ENCODE data around the gene OR4D5.

The OR4D5 gene

GRCh38 chr11:123939317-123939716, at the start of gene OR4D5:
OR4D5 (plus strand) TSS chr11:123939617; CDS start chr11:123939617, 0 bp downstream.
- no peak for DNase-seq

GRCh38 chr11:123892031-123892430, 47.4 kb upstream of the OR4D5 start:
- no peak for DNase-seq

- DNase-seq = no peak
Measured at GRCh38 chr11:123899792-123900191, 39.6 kb upstream of the OR4D5 start.

GRCh38 chr11:123901867-123902266, 37.5 kb upstream of the OR4D5 start, which contains the start of gene OR8D4:
OR8D4 (plus strand) TSS chr11:123902167; CDS start chr11:123906432, 4,265 bp downstream.
- no peak for DNase-seq

GRCh38 chr11:123903932-123904331, 35.5 kb upstream of the OR4D5 start:
- DNase-seq = no peak

- DNase-seq = no peak
Measured at GRCh38 chr11:123904932-123905331, 34.5 kb upstream of the OR4D5 start.

- DNase-seq = no peak
Measured at GRCh38 chr11:123905826-123906225, 33.6 kb upstream of the OR4D5 start.

- no peak for DNase-seq
Measured at GRCh38 chr11:123920943-123921342, 18.5 kb upstream of the OR4D5 start.

GRCh38 chr11:123924027-123924426, 15.4 kb upstream of the OR4D5 start:
- no peak for DNase-seq

- DNase-seq = no peak
Measured at GRCh38 chr11:123942413-123942812, 3.0 kb downstream of the OR4D5 start.

GRCh38 chr11:123943738-123944137, 4.3 kb downstream of the OR4D5 start, which contains the start of gene OR6T1:
OR6T1 (minus strand) TSS chr11:123943838; CDS start chr11:123943838, 0 bp downstream.
- no peak for DNase-seq

- DNase-seq = no peak
Measured at GRCh38 chr11:123945132-123945531, 5.7 kb downstream of the OR4D5 start.

GRCh38 chr11:123956752-123957151, 17.3 kb downstream of the OR4D5 start:
- DNase-seq = no peak

- DNase-seq = no peak
Measured at GRCh38 chr11:123973816-123974215, 34.4 kb downstream of the OR4D5 start.

GRCh38 chr11:123976770-123977560, 37.5 kb downstream of the OR4D5 start:
- DNase-seq = no peak

GRCh38 chr11:123977731-123978347, 38.4 kb downstream of the OR4D5 start, which contains the start of gene OR10S1:
OR10S1 (minus strand) TSS chr11:123977781; CDS start chr11:123977664, 117 bp downstream.
- DNase-seq = no peak

- DNase-seq = no peak
Measured at GRCh38 chr11:123979311-123979710, 39.9 kb downstream of the OR4D5 start.
